ENCODE data around the gene ZNF567.

Gene ZNF567

DNA sequence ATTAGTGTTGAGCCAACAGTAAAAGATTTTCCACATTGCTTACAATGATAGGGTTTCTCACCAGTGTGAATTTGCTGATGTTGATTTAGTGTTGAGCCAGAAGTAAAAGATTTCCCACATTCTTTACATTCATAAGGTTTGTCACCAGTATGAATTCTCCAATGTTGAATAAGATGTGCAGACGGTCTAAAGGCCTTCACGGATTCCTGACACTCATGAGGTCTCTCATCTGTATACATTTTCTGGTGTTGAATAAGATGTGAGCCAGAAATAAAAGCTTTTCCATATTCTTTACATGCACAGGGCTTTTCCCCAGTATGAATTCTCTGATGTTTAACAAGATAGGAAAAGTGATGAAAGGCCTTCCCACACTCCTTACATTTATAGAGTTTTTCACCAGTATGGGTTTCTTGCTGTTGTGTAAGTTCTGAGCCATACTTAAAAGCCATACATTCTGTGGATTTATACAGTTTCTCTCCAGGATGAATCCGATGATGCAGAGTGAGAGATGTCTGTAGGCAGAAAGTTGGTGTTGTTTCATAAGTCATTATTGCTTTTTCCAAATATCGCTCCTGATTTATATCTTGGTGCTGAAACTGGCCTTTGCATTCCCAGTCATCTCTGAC lies 62.8 kb downstream of the ZNF567 start:
- TF ChIP-seq CTCF (IDR thresholded peaks at IDR 0.05; ENCODE audit: control extremely low read depth, extremely low read depth, low read depth, missing control alignments): no peak
- POLR2A ChIA-PET: no interaction called here
- CTCF ChIA-PET: no interaction called here
- no peak for DNase-seq (ENCODE audit: extremely low spot score)

All from GM10248 (cell line).